Endometrial microvascular endothelial cells (primary cell): ENCODE measurements around the gene CDT1. TPM values are rescaled to one million over a fixed set of nuclear protein-coding genes. Genes with fewer than 3 reads are reported as not detected.

ENCODE experiments used
- total RNA-seq: library from RNA; depleted of rRNA; stranded (reverse); fragments of >200 nt; gene quantifications from one replicate; pipeline ENCODE4 v1.2.3, GENCODE V29; 2015; ENCODE audit errors: inconsistent ontology term

CDT1 gene
- total RNA-seq, 1 donor from 2014 or later: 21.5 TPM

Other genes with a start within 250 kb of the CDT1 start
- gene ZC3H18, start 233.4 kb upstream of the CDT1 start, total RNA-seq: 13.1 TPM
- not detected for gene IL17C, start 165.2 kb upstream of the CDT1 start, total RNA-seq
- gene CYBA, start 152.7 kb upstream of the CDT1 start, total RNA-seq: 159 TPM
- gene MVD, start 140.7 kb upstream of the CDT1 start, total RNA-seq: 28.0 TPM
- gene SNAI3, start 117.3 kb upstream of the CDT1 start, total RNA-seq: not detected
- gene RNF166, start 97.4 kb upstream of the CDT1 start, total RNA-seq: 32.6 TPM
- gene CTU2, start 97.3 kb upstream of the CDT1 start, total RNA-seq: 21.9 TPM
- 383 TPM for gene PIEZO1, start 18.6 kb upstream of the CDT1 start, total RNA-seq
- gene APRT, start 8.1 kb downstream of the CDT1 start, total RNA-seq: 253 TPM
- gene GALNS, start 53.2 kb downstream of the CDT1 start, total RNA-seq: 34.7 TPM
- 54.1 TPM for gene TRAPPC2L, start 53.3 kb downstream of the CDT1 start, total RNA-seq
- gene PABPN1L, start 62.9 kb downstream of the CDT1 start, total RNA-seq: not detected
- not detected for gene CBFA2T3, start 173.4 kb downstream of the CDT1 start, total RNA-seq